ENCODE data around the gene TRAK1. TPM values are rescaled to one million over a fixed set of nuclear protein-coding genes. Genes with fewer than 3 reads are reported as not detected.

TRAK1 gene
- total and polyA plus RNA-seq, 2 experiments from 2014 or later, result 19.0 to 28.8 TPM

GRCh38 chr3:42078677-42079076, 12.5 kb upstream of the TRAK1 start:
- peaks cover 17% of the 10 kb centered on the region for H3K4me1 ChIP-seq (ENCODE audit: insufficient read depth)
- peaks cover 61% of the 10 kb centered on the region for H3K79me2 ChIP-seq
- no peaks in the 10 kb centered on the region for H3K9me2 ChIP-seq (replicated peaks; ENCODE audit: insufficient read depth)
- H2AFZ ChIP-seq, result no peak overlapping the region
- no peak overlapping the region for H3K27ac ChIP-seq
- 96% methylated on average over 3 of the region's 3 CpGs for WGBS (ENCODE audit: low lambda C conversion rate, missing lambda C conversion rate)
- H3K36me3 ChIP-seq (replicated peaks; ENCODE audit: insufficient read depth, low read depth), result no peaks in the 10 kb centered on the region
- H3K9me3 ChIP-seq (ENCODE audit: low read depth), result no peaks in the 10 kb centered on the region
- DNase-seq (ENCODE audit: low spot score), result no peak
- H3K4me2 ChIP-seq, result no peak overlapping the region
- no peak for TF ChIP-seq EZH2phosphoT487 (IDR thresholded peaks at IDR 0.05; ENCODE audit: low read depth, severe bottlenecking, unreplicated experiment)
- TF ChIP-seq EZH2 (IDR thresholded peaks at IDR 0.05; ENCODE audit: borderline replicate concordance), result no peak
- TF ChIP-seq, protein P1, sequence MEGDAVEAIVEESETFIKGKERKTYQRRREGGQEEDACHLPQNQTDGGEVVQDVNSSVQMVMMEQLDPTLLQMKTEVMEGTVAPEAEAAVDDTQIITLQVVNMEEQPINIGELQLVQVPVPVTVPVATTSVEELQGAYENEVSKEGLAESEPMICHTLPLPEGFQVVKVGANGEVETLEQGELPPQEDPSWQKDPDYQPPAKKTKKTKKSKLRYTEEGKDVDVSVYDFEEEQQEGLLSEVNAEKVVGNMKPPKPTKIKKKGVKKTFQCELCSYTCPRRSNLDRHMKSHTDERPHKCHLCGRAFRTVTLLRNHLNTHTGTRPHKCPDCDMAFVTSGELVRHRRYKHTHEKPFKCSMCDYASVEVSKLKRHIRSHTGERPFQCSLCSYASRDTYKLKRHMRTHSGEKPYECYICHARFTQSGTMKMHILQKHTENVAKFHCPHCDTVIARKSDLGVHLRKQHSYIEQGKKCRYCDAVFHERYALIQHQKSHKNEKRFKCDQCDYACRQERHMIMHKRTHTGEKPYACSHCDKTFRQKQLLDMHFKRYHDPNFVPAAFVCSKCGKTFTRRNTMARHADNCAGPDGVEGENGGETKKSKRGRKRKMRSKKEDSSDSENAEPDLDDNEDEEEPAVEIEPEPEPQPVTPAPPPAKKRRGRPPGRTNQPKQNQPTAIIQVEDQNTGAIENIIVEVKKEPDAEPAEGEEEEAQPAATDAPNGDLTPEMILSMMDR (IDR thresholded peaks at IDR 0.05; ENCODE audit: poor library complexity), result no peak
- H4K20me1 ChIP-seq (ENCODE audit: insufficient read depth, poor library complexity, severe bottlenecking), result no peaks in the 10 kb centered on the region
- no peak overlapping the region for H3K4me3 ChIP-seq
- no peaks in the 10 kb centered on the region for H3K27me3 ChIP-seq

DNA sequence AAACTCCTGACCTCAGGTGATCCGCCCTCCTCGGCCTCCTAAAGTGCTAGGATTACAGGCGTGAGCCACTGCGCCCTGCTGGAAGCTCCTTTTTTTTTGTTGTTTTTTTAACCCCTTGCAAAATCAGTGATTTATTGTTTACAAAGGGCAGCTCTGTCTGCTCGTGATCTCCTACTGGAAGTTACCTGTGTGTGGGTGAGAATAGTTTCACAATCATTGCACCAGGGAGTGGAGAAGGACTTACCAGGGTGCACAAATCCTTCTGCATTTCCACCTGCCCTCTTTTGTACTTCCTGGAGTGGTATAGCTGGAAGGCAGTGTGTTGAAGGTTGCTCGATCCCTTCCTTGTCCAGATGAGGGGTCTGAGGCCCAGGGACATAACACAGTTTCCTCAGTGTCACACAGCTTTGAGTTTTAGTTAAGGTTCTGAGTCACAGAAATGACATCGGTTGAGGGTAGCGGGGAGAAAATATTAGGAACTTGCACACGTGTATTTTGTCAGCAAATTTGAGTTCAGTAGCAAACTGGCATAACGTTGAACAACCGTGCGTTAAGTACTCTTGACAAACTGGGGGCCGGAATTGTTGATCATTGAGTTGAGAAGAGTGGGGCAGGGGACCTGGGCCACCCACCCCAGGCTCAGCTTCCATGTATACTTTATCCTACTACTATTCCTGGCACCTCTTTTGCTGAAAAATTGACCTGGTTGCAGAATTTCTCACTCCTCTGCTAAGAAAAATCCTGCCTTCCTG, 11.3 kb upstream of the TRAK1 start:
- DNase-seq (ENCODE audit: low spot score), result peak; percentile 32
- Histone ChIP-seq H4K20me1 (ENCODE audit: insufficient read depth, poor library complexity, severe bottlenecking) (no peaks in the 10 kb centered on the region), H3K27ac (peak overlapping the region; percentile 86), H3K9me3 (ENCODE audit: low read depth) (no peaks in the 10 kb centered on the region), H3K4me2 (peak overlapping the region; percentile 8), H3K4me3 (no peak overlapping the region), H3K27me3 (no peaks in the 10 kb centered on the region), H2AFZ (no peak overlapping the region), H3K36me3 (replicated peaks; ENCODE audit: insufficient read depth, low read depth) (no peaks in the 10 kb centered on the region), H3K79me2 (peaks cover 60% of the 10 kb centered on the region), H3K9me2 (replicated peaks; ENCODE audit: insufficient read depth) (no peaks in the 10 kb centered on the region), H3K4me1 (ENCODE audit: insufficient read depth) (peaks cover 17% of the 10 kb centered on the region)
- TF ChIP-seq, protein P1 (IDR thresholded peaks at IDR 0.05; ENCODE audit: poor library complexity), result no peak
- TF ChIP-seq EZH2 (IDR thresholded peaks at IDR 0.05; ENCODE audit: borderline replicate concordance), result no peak
- TF ChIP-seq EZH2phosphoT487 (IDR thresholded peaks at IDR 0.05; ENCODE audit: low read depth, severe bottlenecking, unreplicated experiment), result no peak
- 80% methylated on average over 13 of the region's 13 CpGs for WGBS (ENCODE audit: low lambda C conversion rate, missing lambda C conversion rate)

- Histone ChIP-seq H3K9me2 (replicated peaks; ENCODE audit: insufficient read depth) (no peaks in the 10 kb centered on the region), H3K36me3 (replicated peaks; ENCODE audit: insufficient read depth, low read depth) (no peaks in the 10 kb centered on the region), H3K4me3 (no peak overlapping the region), H3K4me1 (ENCODE audit: insufficient read depth) (peaks cover 17% of the 10 kb centered on the region), H3K4me2 (peak overlapping the region; percentile 8), H3K27me3 (no peaks in the 10 kb centered on the region), H3K27ac (peak overlapping the region; percentile 86), H3K79me2 (peaks cover 63% of the 10 kb centered on the region), H2AFZ (no peak overlapping the region), H4K20me1 (ENCODE audit: insufficient read depth, poor library complexity, severe bottlenecking) (no peaks in the 10 kb centered on the region), H3K9me3 (ENCODE audit: low read depth) (no peaks in the 10 kb centered on the region)
- TF ChIP-seq EZH2phosphoT487 (IDR thresholded peaks at IDR 0.05; ENCODE audit: low read depth, severe bottlenecking, unreplicated experiment), result no peak
- TF ChIP-seq EZH2 (IDR thresholded peaks at IDR 0.05; ENCODE audit: borderline replicate concordance), result no peak
- TF ChIP-seq, protein P1 (IDR thresholded peaks at IDR 0.05; ENCODE audit: poor library complexity), result no peak
- DNase-seq (ENCODE audit: low spot score), result peak; percentile 61
- 63% methylated on average over 1 of the region's 1 CpG for WGBS (ENCODE audit: low lambda C conversion rate, missing lambda C conversion rate)
Observed at GRCh38 chr3:42080453-42080872, 10.7 kb upstream of the TRAK1 start.
